Cardiac muscle cell (in vitro differentiated cells and primary cell): ENCODE data around the gene ZNF580. TPM values are rescaled to one million over a fixed set of nuclear protein-coding genes. Genes with fewer than 3 reads are reported as not detected.
A peak's percentile ranks its signal among the peaks of the same experiment; 100 is the strongest.

Experiments
- DNase-seq, 2 donors: peaks; one replicate each; pipeline versions ENCODE4 v3.0.0 to v3.0.0-alpha.2; 2010 to 2017; ENCODE audit warnings: low read depth in 1 of 2, low spot score in 1 of 2
- H3K27ac ChIP-seq: fragments of 200-600 bp; sonication (generic); 2 replicates; pipeline ENCODE4 v1.5.1; 2016
- H3K27me3 ChIP-seq: fragments of 200-600 bp; sonication (generic); 2 replicates; pipeline ENCODE4 v1.6.0; 2016; ENCODE audit warnings: control low read depth
- H3K36me3 ChIP-seq: fragments of 200-600 bp; sonication (generic); 2 replicates; pipeline ENCODE4 v1.5.1; 2016; ENCODE audit warnings: control low read depth
- H3K4me1 ChIP-seq: fragments of 200-600 bp; sonication (generic); 2 replicates; pipeline ENCODE4 v1.8.1; 2017; ENCODE audit warnings: low read depth, mild to moderate bottlenecking, mixed run types
- H3K4me3 ChIP-seq: fragments of 200-600 bp; sonication (generic); 2 replicates; pipeline ENCODE4 v1.5.1; 2016; ENCODE audit warnings: mild to moderate bottlenecking
- H3K9me3 ChIP-seq: fragments of 200-600 bp; sonication (generic); 2 replicates; pipeline ENCODE4 v1.5.1; 2017; ENCODE audit warnings: low read depth, mild to moderate bottlenecking, control low read depth
- polyA plus RNA-seq: library from polyadenylated mRNA; unstranded; fragments of >200 nt; fragmentation: Nextera tagmentation; extraction: Ambion mirVana; gene quantifications from 2 replicates; pipeline ENCODE4 v1.2.1, GENCODE V29; 2016
- total RNA-seq: library from RNA; depleted of rRNA; stranded (reverse); fragments of >200 nt; gene quantifications from 2 replicates; pipeline ENCODE4 v1.2.3, GENCODE V29; 2016
- TF ChIP-seq, protein P1 (sequence below): IDR thresholded peaks from 2 replicates; pipeline ENCODE4 v1.5.1; 2012; ENCODE audit warnings: low read depth, mild to moderate bottlenecking, low read length

ZNF580 gene
- total and polyA plus RNA-seq, 2 experiments from 2014 or later = 78.4 to 124 TPM

- no peak for DNase-seq
- Histone ChIP-seq H3K36me3 (peaks cover 9% of the 10 kb centered on the region), H3K27ac (no peak overlapping the region), H3K9me3 (no peaks in the 10 kb centered on the region), H3K4me1 (no peaks in the 10 kb centered on the region), H3K4me3 (no peak overlapping the region), H3K27me3 (no peaks in the 10 kb centered on the region)
- TF ChIP-seq, protein P1, sequence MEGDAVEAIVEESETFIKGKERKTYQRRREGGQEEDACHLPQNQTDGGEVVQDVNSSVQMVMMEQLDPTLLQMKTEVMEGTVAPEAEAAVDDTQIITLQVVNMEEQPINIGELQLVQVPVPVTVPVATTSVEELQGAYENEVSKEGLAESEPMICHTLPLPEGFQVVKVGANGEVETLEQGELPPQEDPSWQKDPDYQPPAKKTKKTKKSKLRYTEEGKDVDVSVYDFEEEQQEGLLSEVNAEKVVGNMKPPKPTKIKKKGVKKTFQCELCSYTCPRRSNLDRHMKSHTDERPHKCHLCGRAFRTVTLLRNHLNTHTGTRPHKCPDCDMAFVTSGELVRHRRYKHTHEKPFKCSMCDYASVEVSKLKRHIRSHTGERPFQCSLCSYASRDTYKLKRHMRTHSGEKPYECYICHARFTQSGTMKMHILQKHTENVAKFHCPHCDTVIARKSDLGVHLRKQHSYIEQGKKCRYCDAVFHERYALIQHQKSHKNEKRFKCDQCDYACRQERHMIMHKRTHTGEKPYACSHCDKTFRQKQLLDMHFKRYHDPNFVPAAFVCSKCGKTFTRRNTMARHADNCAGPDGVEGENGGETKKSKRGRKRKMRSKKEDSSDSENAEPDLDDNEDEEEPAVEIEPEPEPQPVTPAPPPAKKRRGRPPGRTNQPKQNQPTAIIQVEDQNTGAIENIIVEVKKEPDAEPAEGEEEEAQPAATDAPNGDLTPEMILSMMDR = no peak
Measured at GRCh38 chr19:55596304-55596703, 44.5 kb upstream of the ZNF580 start.

GRCh38 chr19:55597501-55597921 is 43.3 kb upstream of the ZNF580 start:
- no peaks in the 10 kb centered on the region for H3K9me3 ChIP-seq
- no peaks in the 10 kb centered on the region for H3K4me1 ChIP-seq
- no peak overlapping the region for H3K27ac ChIP-seq
- peaks cover 9% of the 10 kb centered on the region for H3K36me3 ChIP-seq
- no peak overlapping the region for H3K4me3 ChIP-seq
- no peaks in the 10 kb centered on the region for H3K27me3 ChIP-seq
- DNase-seq = no peak
- TF ChIP-seq, protein P1 = no peak

- peaks cover 9% of the 10 kb centered on the region for H3K36me3 ChIP-seq
- no peaks in the 10 kb centered on the region for H3K9me3 ChIP-seq
- DNase-seq = no peak
- TF ChIP-seq, protein P1 = no peak
- no peaks in the 10 kb centered on the region for H3K4me1 ChIP-seq
- no peak overlapping the region for H3K4me3 ChIP-seq
- H3K27ac ChIP-seq = no peak overlapping the region
- H3K27me3 ChIP-seq = no peaks in the 10 kb centered on the region
Measured at GRCh38 chr19:55598034-55598433, 42.8 kb upstream of the ZNF580 start.

DNA sequence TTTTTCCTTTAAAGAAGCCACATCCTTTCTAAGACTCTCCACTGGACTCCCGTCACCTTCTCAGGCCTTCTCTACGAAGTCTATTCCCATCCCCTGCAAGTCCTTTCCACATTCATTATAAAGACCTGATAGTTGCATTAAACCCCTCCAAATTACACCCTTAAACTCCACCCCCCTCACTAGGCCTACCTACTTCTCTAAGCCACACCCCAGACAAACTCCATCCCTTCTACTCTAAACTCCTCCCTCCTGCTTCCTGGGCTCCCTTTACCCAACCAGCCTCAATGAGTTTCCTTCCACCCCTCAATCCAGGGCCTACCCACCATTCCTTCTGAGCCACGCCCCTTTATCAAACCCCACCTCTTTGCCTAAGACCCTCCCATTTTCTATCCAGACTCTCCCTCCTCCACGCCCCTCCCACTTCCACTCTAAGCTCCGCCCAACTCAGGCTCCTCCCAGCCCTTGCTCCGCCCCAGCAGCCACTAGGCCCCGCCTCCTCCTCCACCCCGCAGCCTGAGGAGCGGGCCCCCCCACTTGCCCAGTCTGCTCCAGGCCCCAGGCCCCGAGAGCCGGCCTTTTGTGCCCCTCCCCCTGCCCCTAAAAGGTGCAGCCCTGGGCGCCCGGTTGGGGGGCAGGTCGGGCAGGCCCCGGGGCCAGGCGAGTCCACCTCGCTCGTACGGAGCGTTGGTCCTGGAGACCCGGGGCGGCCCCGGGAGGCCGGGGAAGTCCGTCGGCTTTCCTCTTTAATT is 41.9 kb upstream of the ZNF580 start:
- H3K4me3 ChIP-seq = peak overlapping the region; percentile 65
- H3K4me1 ChIP-seq = no peaks in the 10 kb centered on the region
- peak; percentile 94 to 97 for DNase-seq
- peaks cover 9% of the 10 kb centered on the region for H3K36me3 ChIP-seq
- no peaks in the 10 kb centered on the region for H3K27me3 ChIP-seq
- TF ChIP-seq, protein P1 = no peak
- peak overlapping the region; percentile 98 for H3K27ac ChIP-seq
- H3K9me3 ChIP-seq = no peaks in the 10 kb centered on the region

DNA sequence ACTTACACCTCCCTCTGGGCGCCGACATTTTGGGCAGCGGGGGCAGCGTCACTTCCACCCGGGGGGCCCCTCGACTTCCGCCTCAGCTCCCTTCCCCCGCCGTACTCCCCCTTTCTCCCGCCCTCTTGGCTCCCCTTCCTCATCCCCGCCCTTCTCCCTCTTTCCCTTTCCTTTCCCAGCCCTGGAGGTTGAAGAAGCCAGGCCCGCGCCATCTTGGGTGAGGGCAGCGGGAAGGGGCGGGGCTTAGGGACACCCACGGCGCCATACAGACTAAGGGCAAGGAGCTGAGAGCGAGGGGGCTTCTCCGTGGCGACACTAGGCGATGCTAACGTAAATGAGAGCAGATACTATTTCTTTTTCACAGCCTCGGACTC is 41.3 kb upstream of the ZNF580 start, which contains the start of gene FIZ1:
FIZ1 (minus strand) TSS at position 50 of the 374 bp plus-strand sequence. CDS start 1,652 bp downstream, outside the sequence.
- Histone ChIP-seq H3K4me1 (no peaks in the 10 kb centered on the region), H3K4me3 (peak within 1 kb of the TSS; percentile 65), H3K9me3 (no peaks in the 10 kb centered on the region), H3K36me3 (peaks cover 9% of the 10 kb centered on the region), H3K27me3 (no peaks in the 10 kb centered on the region), H3K27ac (peak within 1 kb of the TSS; percentile 98)
- TF ChIP-seq, protein P1 = no peak
- peak; percentile 99 to 100 for DNase-seq
